HCT116 (cell line): ENCODE data around the gene C1QTNF3. TPM values are rescaled to one million over a fixed set of nuclear protein-coding genes. Genes with fewer than 3 reads are reported as not detected.

Experiments
- ATAC-seq: fragments of 200-7000 bp; cut with Tn5 transposase; 2 replicates; pipeline ENCODE4 v1.9.1; 2020; ENCODE audit warnings: mild to moderate bottlenecking, moderate library complexity
- BruUV-seq: library from RNA; stranded (reverse); fragments of 400-500 nt; replicated peaks from 2 replicates; lab custom pipeline; 2021; lab: Mats Ljungman, UMichigan
- CTCF ChIA-PET: fragments of 300-600 bp; sonication (Branson Sonifier 250); formaldehyde crosslinking; loops from one replicate; lab custom pipeline; 2021; ENCODE audit warnings: antibody characterized with exemption; lab: Charles Lee
- POLR2A ChIA-PET: fragments of 300-600, 350-600 bp; sonication (Branson Sonifier 250); formaldehyde crosslinking; loops from one replicate; lab custom pipeline; 2021; ENCODE audit warnings: antibody characterized with exemption; lab: Charles Lee
- RAD21 ChIA-PET, 2 experiments: fragments of 300-600 bp; sonication (Branson Sonifier 250); formaldehyde crosslinking; loops; one replicate each; lab custom pipeline; 2023; ENCODE audit warnings: low total read pairs in 2 of 2; ENCODE audit not compliant: uncharacterized antibody in 2 of 2, unreplicated experiment in 2 of 2, low non-redundant PET in 1 of 2; lab: Charles Lee
- DNase-seq: peaks from one replicate; pipeline ENCODE4 v3.0.0-alpha.2; 2010; ENCODE audit warnings: low read depth, low spot score
- H2AFZ ChIP-seq: fragments of 200-600 bp; shearing (Covaris generic), sonication (generic); 2 replicates; pipeline ENCODE4 v1.6.1; 2017; ENCODE audit warnings: low read depth, mixed run types, mixed read lengths, antibody characterized with exemption, low read length; ENCODE audit not compliant: poor library complexity, severe bottlenecking
- H3K27ac ChIP-seq: 2 replicates; pipeline ENCODE4 v1.5.1; 2012; ENCODE audit warnings: low read depth, low read length
- H3K27me3 ChIP-seq: fragments of 200-600 bp; sonication (generic); 2 replicates; pipeline ENCODE4 v1.6.1; 2016; ENCODE audit warnings: mixed run types, low read length, mixed read lengths; ENCODE audit not compliant: insufficient read depth
- H3K36me3 ChIP-seq, 2 experiments: fragments of 200-500 bp in 1 of 2; fragments of 200-600 bp in 1 of 2; sonication (Bioruptor generic) in 1 of 2; sonication (generic) in 1 of 2; 2 replicates each; pipeline versions ENCODE4 v1.5.1 to v1.6.1; 2014 to 2016; ENCODE audit warnings: low read length in 2 of 2, inconsistent platforms in 1 of 2, mixed read lengths in 1 of 2, mixed run types in 1 of 2; ENCODE audit not compliant: insufficient read depth in 2 of 2, control insufficient read depth in 1 of 2
- H3K4me1 ChIP-seq, 2 experiments: fragments of 200-600 bp in 1 of 2; sonication (generic) in 1 of 2; 2 replicates each; pipeline versions ENCODE4 v1.5.1 to v1.6.1; 2012 to 2017; ENCODE audit warnings: low read length in 2 of 2, inconsistent platforms in 1 of 2, mild to moderate bottlenecking in 1 of 2, mixed read lengths in 1 of 2, mixed run types in 1 of 2, moderate library complexity in 1 of 2; ENCODE audit not compliant: insufficient read depth in 2 of 2, control insufficient read depth in 1 of 2
- H3K4me2 ChIP-seq: fragments of 200-600 bp; sonication (generic); 2 replicates; pipeline ENCODE4 v1.6.1; 2017; ENCODE audit warnings: mixed run types, low read length, mixed read lengths
- H3K4me3 ChIP-seq, 2 experiments: fragments of 200-600 bp in 1 of 2; sonication (generic) in 1 of 2; replicated peaks in 1 of 2; 2 replicates each; pipeline ENCODE4 v1.5.1; 2011 to 2016; ENCODE audit warnings: low read length in 2 of 2, control low read depth in 1 of 2, low read depth in 1 of 2, mild to moderate bottlenecking in 1 of 2, mixed read lengths in 1 of 2, mixed run types in 1 of 2
- H3K79me2 ChIP-seq: fragments of 200-600 bp; sonication (generic); 2 replicates; pipeline ENCODE4 v1.6.1; 2017; ENCODE audit warnings: mild to moderate bottlenecking, mixed run types, low read length, moderate library complexity, mixed read lengths; ENCODE audit not compliant: insufficient read depth
- H3K9ac ChIP-seq: fragments of 200-600 bp; sonication (generic); 2 replicates; pipeline ENCODE4 v1.6.1; 2016; ENCODE audit warnings: low read length, mixed read lengths
- H3K9me2 ChIP-seq: fragments of 200-600 bp; sonication (generic), shearing (Covaris generic); 2 replicates; pipeline ENCODE4 v1.6.1; 2017; ENCODE audit warnings: mixed run types, mild to moderate bottlenecking, moderate library complexity; ENCODE audit not compliant: insufficient read depth
- H3K9me3 ChIP-seq, 2 experiments: fragments of 200-500 bp in 1 of 2; fragments of 200-600 bp in 1 of 2; sonication (Bioruptor generic) in 1 of 2; sonication (generic) in 1 of 2; 2 replicates each; pipeline ENCODE4 v1.6.1; 2014 to 2017; ENCODE audit warnings: low read length in 2 of 2, mixed read lengths in 2 of 2, inconsistent platforms in 1 of 2, low read depth in 1 of 2, mild to moderate bottlenecking in 1 of 2, mixed run types in 1 of 2, moderate library complexity in 1 of 2; ENCODE audit not compliant: control insufficient read depth in 1 of 2, insufficient read depth in 1 of 2
- H4K20me1 ChIP-seq: fragments of 200-600 bp; sonication (generic), shearing (Covaris generic); 2 replicates; pipeline ENCODE4 v1.6.1; 2017; ENCODE audit warnings: mixed run types, mild to moderate bottlenecking, moderate library complexity; ENCODE audit not compliant: insufficient read depth
- CEBPB ChIP-seq: IDR thresholded peaks from 2 replicates; pipeline ENCODE4 v1.6.1; 2012; ENCODE audit warnings: low read depth
- EGR1 ChIP-seq: IDR thresholded peaks from 2 replicates; pipeline ENCODE4 v1.6.1; 2012; ENCODE audit warnings: low read depth
- EZH2 ChIP-seq: fragments of 200-600 bp; sonication (generic); IDR thresholded peaks from 2 replicates; pipeline ENCODE4 v1.6.1; 2017; ENCODE audit warnings: antibody characterized with exemption, mixed run types
- EZH2phosphoT487 ChIP-seq: fragments of 200-600 bp; IDR thresholded peaks from 2 replicates; pipeline ENCODE4 v1.6.1; 2018; ENCODE audit warnings: antibody characterized with exemption, borderline replicate concordance
- JUND ChIP-seq: IDR thresholded peaks from 2 replicates; pipeline ENCODE4 v1.6.1; 2012
- POLR2AphosphoS5 ChIP-seq: IDR thresholded peaks from 2 replicates; pipeline ENCODE4 v1.6.1; 2011; ENCODE audit warnings: mild to moderate bottlenecking, low read depth, low read length, moderate library complexity
- RAD21 ChIP-seq: IDR thresholded peaks from 2 replicates; pipeline ENCODE4 v1.6.1; 2012; ENCODE audit warnings: low read depth, mild to moderate bottlenecking
- SIN3A ChIP-seq: IDR thresholded peaks from 2 replicates; pipeline ENCODE4 v1.6.1; 2012; ENCODE audit warnings: low read depth
- SP1 ChIP-seq: IDR thresholded peaks from 2 replicates; pipeline ENCODE4 v1.6.1; 2012; ENCODE audit warnings: low read depth
- SRF ChIP-seq: IDR thresholded peaks from 2 replicates; pipeline ENCODE4 v1.6.1; 2012; ENCODE audit warnings: low read depth
- TCF7L2 ChIP-seq: IDR thresholded peaks from 2 replicates; pipeline ENCODE4 v1.7.0; 2011; ENCODE audit warnings: borderline replicate concordance, inconsistent platforms; ENCODE audit not compliant: insufficient read depth, insufficient read length; ENCODE audit errors: extremely low read depth
- YY1 ChIP-seq: IDR thresholded peaks from 2 replicates; pipeline ENCODE4 v1.6.1; 2011; ENCODE audit warnings: low read length, low read depth, moderate library complexity, mild to moderate bottlenecking; ENCODE audit not compliant: insufficient replicate concordance; ENCODE audit errors: extremely low read depth
- ZFX ChIP-seq: fragments of 450-650 bp; IDR thresholded peaks from 2 replicates; pipeline ENCODE4 v1.6.1; 2017
- ZNF274 ChIP-seq: fragments of 200-500 bp; sonication (Bioruptor generic); IDR thresholded peaks from 2 replicates; pipeline ENCODE4 v1.6.1; 2014; ENCODE audit warnings: mild to moderate bottlenecking, low read depth, low read length, inconsistent platforms
- intact Hi-C: fragments of 100-400 bp; cut with micrococcal nuclease; formaldehyde crosslinking; loops from 2 replicates; pipeline ENCODE4 v1.10.0; 2022
- total RNA-seq: library from RNA; stranded (reverse); gene quantifications from one replicate; pipeline ENCODE4 v1.2.1, GENCODE V29; 2021; ENCODE audit not compliant: unreplicated experiment
- TF ChIP-seq, protein P1 (sequence below): IDR thresholded peaks from 2 replicates; pipeline ENCODE4 v1.6.1; 2012

Gene C1QTNF3
- total RNA-seq, 1 experiment from 2014 or later, result 2.6 TPM

DNA sequence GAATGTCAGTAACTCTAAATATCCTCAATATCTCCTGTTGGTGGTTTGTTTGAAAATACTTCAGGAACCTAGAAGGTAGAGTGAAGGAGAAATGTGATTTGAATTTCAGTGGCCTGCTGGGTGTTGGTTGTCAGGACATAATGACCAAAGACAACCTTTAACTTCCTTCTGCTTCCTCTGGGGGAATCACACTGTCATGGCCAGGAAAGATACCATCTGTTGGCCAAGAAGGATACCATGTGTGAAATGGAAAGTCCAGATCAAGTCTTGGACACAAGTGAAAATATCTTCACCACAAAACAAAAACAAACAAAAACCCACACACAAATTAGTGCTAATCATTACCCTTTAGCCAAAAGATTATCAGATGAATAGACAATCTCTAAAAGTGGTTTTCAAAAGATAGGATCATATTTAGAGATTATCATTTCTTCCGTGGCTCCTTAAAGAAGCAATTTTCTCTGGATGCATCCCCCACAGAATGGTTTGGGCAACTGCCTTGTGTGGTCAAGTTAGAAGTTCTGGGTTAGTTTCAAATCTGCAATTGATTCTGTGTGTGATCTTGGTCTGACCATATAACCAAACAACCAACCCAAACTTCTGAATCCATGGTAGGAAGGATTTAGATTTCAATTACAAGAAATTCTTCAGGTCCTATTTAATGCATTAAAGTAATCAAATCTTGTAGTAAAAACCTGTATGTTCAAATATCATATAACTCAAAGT is 1.6 kb downstream of the C1QTNF3 start:
- Histone ChIP-seq H3K9ac (no peak overlapping the region), H3K9me2 (no peaks in the 10 kb centered on the region), H3K27me3 (no peaks in the 10 kb centered on the region), H3K9me3 (no peaks in the 10 kb centered on the region), H3K4me3 (no peak overlapping the region), H3K79me2 (no peaks in the 10 kb centered on the region), H4K20me1 (no peaks in the 10 kb centered on the region; the same call in 1 of the 2 replicates), H2AFZ (no peak overlapping the region), H3K27ac (no peak overlapping the region), H3K4me1 (no peaks in the 10 kb centered on the region), H3K36me3 (no peaks in the 10 kb centered on the region), H3K4me2 (no peak overlapping the region)
- no TSS peak for BruUV-seq
- TF ChIP-seq TCF7L2 (no peak), YY1 (no peak), ZFX (no peak), SP1 (no peak), EGR1 (no peak), CEBPB (no peak), SIN3A (no peak), RAD21 (no peak), ZNF274 (no peak)
- TF ChIP-seq, protein P1, sequence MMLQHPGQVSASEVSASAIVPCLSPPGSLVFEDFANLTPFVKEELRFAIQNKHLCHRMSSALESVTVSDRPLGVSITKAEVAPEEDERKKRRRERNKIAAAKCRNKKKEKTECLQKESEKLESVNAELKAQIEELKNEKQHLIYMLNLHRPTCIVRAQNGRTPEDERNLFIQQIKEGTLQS, result no peak
- intact Hi-C loops, result no loop called here
- no peak for DNase-seq
- ChIA-PET POLR2A (no interaction called here), RAD21 (no interaction called here), CTCF (no interaction called here)
- ATAC-seq, result no peak

DNA sequence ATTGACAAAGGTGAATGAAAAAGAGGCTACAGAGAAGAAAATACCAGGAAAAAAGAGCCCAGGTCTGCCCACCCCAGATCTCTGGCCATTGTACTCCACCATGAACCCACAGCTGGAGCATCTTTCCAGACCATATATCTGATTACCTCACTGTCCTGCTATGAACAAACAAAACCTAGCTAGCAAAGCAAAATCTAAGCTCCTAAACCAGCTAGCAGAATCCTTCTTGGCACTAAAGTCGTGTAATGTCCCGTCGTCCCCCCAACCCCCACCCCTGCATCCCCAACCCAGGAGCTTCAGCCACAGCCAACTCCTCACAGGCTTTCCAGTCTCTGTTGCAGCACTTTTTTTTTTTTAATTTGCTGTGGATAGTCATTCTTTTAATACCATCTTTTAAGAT is 2.5 kb downstream of the C1QTNF3 start:
- Histone ChIP-seq H3K9ac (no peak overlapping the region), H3K4me2 (no peak overlapping the region), H2AFZ (no peak overlapping the region), H3K27ac (no peak overlapping the region), H3K79me2 (no peaks in the 10 kb centered on the region), H4K20me1 (no peaks in the 10 kb centered on the region; the same call in 1 of the 2 replicates), H3K36me3 (no peaks in the 10 kb centered on the region), H3K4me1 (no peaks in the 10 kb centered on the region)
- CTCF ChIA-PET, result no interaction called here
- DNase-seq, result no peak
- no peak for TF ChIP-seq ZFX
- TF ChIP-seq ZNF274, result no peak
- TF ChIP-seq POLR2AphosphoS5, result no peak
- TF ChIP-seq JUND, result no peak
- no peak for TF ChIP-seq SRF
- no peak for TF ChIP-seq EZH2phosphoT487
- no peak for TF ChIP-seq EZH2
- TF ChIP-seq, all 23 proteins: peak for 0
- Histone ChIP-seq H3K4me3 (no peak overlapping the region), H3K27me3 (no peaks in the 10 kb centered on the region), H3K9me3 (no peaks in the 10 kb centered on the region), H3K9me2 (no peaks in the 10 kb centered on the region)
- intact Hi-C loops, result no loop called here
- RAD21 ChIA-PET, result no interaction called here
- POLR2A ChIA-PET, result no interaction called here
- no TSS peak for BruUV-seq
- ATAC-seq, result no peak
